HT-29 (cell line): Measurements from ENCODE around the gene FBXO11. TPM values are rescaled to one million over a fixed set of nuclear protein-coding genes. Genes with fewer than 3 reads are reported as not detected.
"Not testable (repeated sequence)": the region's sequence is repeated elsewhere in the genome, so short reads cannot be mapped to it uniquely, and the experiment has no call there.

Experiments used
- DNase-seq: peaks from one replicate; pipeline ENCODE4 v3.0.0-alpha.2; 2015; ENCODE audit warnings: low spot score
- total RNA-seq: library from RNA; depleted of rRNA; stranded (reverse); fragments of >200 nt; shearing (Covaris generic); gene quantifications from 2 replicates; pipeline ENCODE4 v1.2.3, GENCODE V29; 2014; rRNA removed

Gene FBXO11
- total RNA-seq, result 12.0 and 22.8 TPM in 2 replicates

DNA sequence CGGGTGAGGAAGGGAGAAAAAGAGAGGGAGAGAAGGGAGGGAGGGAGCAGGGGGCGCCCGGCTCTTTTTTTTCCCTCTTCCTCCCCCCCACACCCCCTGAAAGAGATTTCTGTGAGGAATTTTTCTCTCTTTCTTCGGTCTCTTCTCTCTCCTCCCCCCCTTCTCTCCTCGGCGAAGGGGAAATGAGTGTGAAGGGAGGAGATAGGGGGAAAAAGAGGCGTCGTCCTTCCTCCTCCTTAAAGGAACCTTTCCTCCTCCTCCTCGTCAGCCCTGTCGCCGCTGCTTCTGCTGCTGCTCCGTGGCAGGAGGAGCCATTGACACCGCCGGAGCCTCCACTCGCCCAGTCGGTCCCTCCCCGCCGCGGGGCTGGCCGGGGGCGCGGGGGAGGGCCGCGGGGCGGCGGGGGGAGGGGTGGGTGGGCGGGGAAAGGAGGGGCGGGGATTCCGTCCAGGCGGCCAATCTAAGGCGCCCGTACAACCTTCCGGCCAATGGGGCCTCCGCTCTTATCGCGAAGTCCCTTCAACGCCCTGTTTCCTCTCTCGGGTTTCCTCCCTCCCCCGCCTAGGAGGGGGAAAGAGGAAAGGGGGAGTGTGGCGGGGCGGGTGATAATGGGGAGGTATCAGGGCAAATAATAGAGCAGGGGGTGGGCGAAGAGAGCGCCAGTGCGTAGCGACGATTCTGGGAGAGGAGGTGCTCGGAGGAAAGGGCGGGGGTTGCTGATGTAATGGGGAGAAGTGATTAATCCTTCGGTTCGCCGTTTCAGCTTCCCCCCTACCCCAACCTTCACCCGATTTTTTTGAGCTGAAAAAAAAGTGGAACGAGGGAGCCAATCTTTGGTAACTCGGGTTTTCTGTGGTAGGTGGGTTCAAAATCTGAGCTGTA, at the start of gene FBXO11:
FBXO11 (minus strand) TSS at position 342 of the 882 bp plus-strand sequence. CDS start 778 bp downstream, outside the sequence.
- DNase-seq, result peak; percentile 95

GRCh38 chr2:47950340-47951301, 44.3 kb upstream of the FBXO11 start:
- no peak for DNase-seq

- no peak for DNase-seq
Measured at GRCh38 chr2:47946593-47946992, 40.3 kb upstream of the FBXO11 start.

DNA sequence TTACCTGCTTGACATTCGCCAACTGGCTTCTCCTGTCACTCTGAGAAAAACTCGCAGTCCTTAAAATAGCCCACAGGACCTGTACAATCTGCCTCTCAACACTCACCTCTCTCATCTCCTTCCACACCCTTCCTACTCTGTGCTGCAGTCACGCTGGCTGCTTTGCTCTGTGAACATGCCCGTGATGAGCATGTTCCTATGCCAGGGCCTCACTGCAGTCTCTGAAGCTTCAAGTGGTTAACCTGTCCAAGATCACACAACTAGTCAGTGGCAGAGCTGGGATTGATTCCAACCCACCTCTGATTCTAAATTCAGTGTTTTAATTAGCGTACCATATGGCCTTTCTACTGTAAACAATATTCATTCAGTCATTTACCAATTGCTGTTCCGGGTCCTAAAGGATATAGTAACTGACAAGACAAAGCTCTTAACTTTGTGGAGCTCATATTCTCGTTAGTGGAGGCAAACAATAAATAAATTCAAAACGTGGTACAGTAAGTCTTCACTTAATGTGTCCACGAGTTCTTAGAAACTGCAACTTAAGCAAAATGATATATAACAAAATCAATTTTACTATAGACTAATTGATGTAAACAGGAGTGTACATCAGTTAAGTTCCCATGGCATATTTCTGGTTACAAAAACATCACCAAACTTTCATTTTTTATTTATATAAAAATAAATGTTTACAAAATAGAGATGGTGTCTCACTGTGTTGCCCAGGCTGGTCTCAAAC, 38.9 kb upstream of the FBXO11 start:
- no peak for DNase-seq

DNA sequence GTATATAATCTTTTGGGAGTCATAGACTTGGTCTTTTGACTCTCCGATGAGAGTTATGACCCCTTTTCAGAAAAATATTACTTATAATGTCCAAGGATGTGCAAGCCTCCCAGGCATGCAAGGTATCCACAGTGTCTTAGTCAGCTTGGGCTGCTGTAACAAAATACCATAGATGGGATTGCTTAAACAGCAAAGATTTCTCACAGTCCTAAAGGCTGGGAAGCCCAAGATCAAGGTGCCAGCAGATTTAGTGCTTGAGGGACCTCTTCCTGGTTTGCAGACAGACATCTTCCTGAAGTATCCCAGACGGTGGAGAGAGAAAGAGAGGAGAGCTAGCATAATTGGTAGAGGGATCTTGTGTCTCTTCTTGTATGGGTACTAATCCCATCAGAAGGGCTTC, 35.6 kb upstream of the FBXO11 start:
- DNase-seq, result no peak

GRCh38 chr2:47937677-47938076, 31.4 kb upstream of the FBXO11 start:
- no peak for DNase-seq

GRCh38 chr2:47935071-47935470, 28.8 kb upstream of the FBXO11 start:
- no peak for DNase-seq

DNA sequence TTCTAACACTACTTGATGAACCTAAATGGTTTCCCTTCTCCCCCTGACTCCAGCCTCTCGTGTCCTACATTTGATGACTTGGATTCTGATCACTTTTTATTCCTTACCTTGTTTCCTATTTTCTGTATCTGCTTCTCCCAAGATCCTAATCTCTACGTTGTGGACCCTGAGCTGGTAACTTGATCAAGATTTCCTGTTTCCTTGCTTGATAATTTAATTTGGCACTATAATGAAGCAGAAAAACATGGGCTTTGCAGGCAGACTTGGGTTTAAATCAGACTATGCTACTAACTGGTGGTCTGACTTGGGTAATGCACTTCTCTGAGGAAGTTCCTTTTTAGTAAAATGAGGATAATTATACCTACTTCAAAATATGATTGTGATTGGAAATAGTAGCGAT, 11.7 kb upstream of the FBXO11 start:
- no peak for DNase-seq

- DNase-seq, result no peak
Measured at GRCh38 chr2:47917276-47917961, 11.1 kb upstream of the FBXO11 start.

- no peak for DNase-seq
Measured at GRCh38 chr2:47916412-47916811, 10.1 kb upstream of the FBXO11 start.

- DNase-seq, result not testable (repeated sequence)
Measured at GRCh38 chr2:47910662-47911061, 4.4 kb upstream of the FBXO11 start.

DNA sequence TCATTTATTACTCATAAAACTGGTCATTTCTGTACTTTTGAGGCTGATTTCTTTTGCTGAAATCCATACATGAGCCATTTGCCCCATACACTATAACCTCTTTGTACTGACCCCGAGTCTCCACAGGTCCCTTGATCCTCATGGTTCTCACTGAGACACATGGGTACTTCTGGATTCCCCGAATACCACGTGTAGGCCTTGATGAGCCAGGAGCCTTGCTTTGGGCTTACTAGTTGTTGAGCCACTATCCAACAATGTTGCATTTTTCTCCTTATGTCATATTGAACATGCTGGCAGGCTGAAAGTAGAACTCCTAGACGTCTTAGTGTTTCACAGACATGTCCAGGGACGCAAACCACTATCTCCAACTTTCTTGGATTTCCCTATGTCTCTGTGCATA, 2.4 kb upstream of the FBXO11 start:
- no peak for DNase-seq

DNA sequence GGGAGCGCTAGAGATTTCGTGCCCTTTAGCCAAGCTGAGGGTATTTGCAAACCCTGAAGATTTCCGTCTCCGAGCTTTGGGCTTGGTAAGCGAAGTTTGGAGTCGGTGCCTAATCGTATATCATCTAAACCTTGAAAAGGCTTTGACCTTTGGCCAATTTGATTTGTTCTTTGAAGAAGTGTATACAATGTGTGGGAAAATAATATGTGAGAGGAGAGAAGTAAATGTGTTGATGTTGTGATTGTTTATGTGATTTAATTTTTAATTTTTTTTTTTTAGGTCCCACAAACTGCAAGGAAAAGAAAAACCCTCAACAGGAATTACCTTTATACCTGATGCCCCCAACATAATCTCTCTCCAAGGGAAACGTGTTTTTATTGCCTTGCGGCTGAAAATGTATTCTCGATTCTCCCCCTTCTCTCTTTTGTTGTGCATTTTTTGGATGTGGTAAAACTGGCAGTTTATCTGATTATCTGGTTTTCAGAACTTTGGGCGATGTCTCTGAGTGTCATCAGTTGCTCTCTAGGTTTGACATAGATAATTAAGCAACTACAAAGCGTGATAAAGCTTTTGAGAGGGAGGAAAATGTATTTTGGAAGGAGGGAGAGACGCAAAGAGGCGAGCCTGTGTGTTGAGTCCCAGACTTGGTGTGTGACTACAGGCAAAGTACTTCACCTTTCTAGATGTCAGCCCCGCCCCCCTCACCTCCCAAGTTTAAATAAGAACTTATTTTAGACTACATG, 912 bp upstream of the FBXO11 start:
- peak; percentile 37 for DNase-seq

DNA sequence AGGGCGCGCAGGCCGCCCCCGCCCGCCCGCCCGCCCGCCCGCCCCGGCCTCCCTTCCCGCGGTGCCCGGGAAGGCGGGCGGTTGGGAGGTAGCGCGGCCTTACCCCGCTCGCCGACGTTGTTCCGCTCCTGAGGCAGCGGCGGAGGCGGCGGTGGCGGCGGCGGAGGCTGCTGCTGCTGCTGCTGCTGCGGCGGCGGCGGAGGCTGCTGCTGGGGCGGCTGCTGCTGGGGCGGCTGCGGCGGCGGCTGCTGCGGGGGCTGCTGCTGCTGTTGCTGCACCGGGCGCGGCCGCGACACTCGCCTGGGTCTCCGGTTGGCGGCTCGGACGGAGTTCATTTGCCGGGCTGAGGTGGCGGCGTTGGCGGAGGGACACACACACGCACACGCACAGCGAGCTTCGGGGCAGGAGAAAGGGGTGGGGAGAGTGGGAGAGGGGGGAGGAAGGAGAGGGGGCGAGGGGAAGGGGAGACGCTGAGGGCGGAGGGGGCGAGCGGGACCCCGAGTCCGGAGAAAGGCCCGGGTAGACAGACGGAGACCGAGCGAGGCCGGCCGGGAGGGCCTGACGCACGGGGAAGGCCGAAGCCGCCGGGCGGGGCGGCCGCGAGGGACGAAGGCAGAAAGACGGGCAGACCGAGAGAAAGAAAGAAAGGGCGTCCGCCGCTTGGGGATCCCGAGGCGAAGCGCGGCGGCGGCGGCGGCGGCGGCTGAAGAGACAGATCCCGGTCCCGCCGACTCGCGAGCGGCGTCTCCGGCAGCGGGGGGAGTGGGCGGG, 727 bp downstream of the FBXO11 start:
- DNase-seq, result no peak

DNA sequence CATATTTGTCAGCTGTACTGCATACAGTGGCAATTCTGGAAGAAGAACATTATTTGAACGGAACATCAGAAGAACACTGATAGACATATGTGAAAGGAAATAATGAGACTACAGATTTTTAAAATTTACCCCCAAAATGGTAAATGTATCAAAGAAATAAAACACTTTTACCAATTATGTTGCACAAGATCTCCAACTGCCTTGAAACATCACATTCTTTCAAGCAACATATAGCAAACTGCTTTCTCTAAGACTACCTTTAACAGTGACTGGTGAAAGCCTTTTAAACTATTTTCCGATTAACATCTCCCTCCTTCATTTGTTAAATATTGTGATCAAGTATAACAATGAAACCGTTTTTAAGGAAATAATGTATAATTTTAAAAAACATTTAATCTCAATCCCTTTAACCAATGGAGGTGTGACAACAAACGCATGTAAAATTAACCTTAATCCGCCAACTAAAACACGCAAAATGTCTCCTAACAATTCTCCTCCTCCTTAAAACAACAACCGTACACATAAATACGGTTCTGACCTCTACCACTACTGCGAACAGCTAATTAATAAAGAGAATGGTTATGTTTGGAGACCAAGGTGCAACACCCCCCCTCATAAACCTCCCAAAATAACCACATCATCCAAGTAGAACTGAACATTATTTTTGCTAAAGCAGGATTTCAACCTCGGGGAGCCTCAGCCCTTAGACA, 2.4 kb downstream of the FBXO11 start:
- peak; percentile 13 for DNase-seq

- DNase-seq, result not testable (repeated sequence)
Measured at GRCh38 chr2:47901892-47902291, 4.4 kb downstream of the FBXO11 start.

GRCh38 chr2:47900857-47901256, 5.4 kb downstream of the FBXO11 start:
- no peak for DNase-seq

- DNase-seq, result no peak
Measured at GRCh38 chr2:47899915-47900816, 6.1 kb downstream of the FBXO11 start.
